ENCODE measurements around the gene CPEB3.
"Not testable (repeated sequence)": the region's sequence is repeated elsewhere in the genome, so short reads cannot be mapped to it uniquely, and the experiment has no call there.

The CPEB3 gene

GRCh38 chr10:92162541-92162940, 128.3 kb downstream of the CPEB3 start:
- Histone ChIP-seq H3K4me2 (ENCODE audit: low read length) (no peak overlapping the region), H3K9ac (ENCODE audit: low read depth, low read length) (no peak overlapping the region), H3K4me3 (ENCODE audit: low read length) (no peak overlapping the region), H3K9me3 (replicated peaks; ENCODE audit: low read length) (peaks cover 3% of the 10 kb centered on the region), H3K36me3 (ENCODE audit: insufficient read depth, low read length) (no peaks in the 10 kb centered on the region), H3K4me1 (ENCODE audit: control insufficient read depth, insufficient read depth, low read length) (no peaks in the 10 kb centered on the region), H3K27me3 (ENCODE audit: control insufficient read depth, insufficient read depth, low read length) (no peaks in the 10 kb centered on the region)

- no peaks in the 10 kb centered on the region for H3K27me3 ChIP-seq (ENCODE audit: control insufficient read depth, insufficient read depth, low read length)
- H3K4me2 ChIP-seq (ENCODE audit: low read length): no peak overlapping the region
- H3K9ac ChIP-seq (ENCODE audit: low read depth, low read length): no peak overlapping the region
- H3K36me3 ChIP-seq (ENCODE audit: insufficient read depth, low read length): no peaks in the 10 kb centered on the region
- no peak overlapping the region for H3K4me3 ChIP-seq (ENCODE audit: low read length)
- H3K4me1 ChIP-seq (ENCODE audit: control insufficient read depth, insufficient read depth, low read length): no peaks in the 10 kb centered on the region
- no peaks in the 10 kb centered on the region for H3K9me3 ChIP-seq (replicated peaks; ENCODE audit: low read length)
Observed at GRCh38 chr10:92156874-92157773, 133.8 kb downstream of the CPEB3 start.

GRCh38 chr10:92150823-92151222, 140.1 kb downstream of the CPEB3 start:
- H3K27me3 ChIP-seq (ENCODE audit: control insufficient read depth, insufficient read depth, low read length): no peaks in the 10 kb centered on the region
- peaks cover 5% of the 10 kb centered on the region for H3K4me1 ChIP-seq (ENCODE audit: control insufficient read depth, insufficient read depth, low read length)
- H3K9ac ChIP-seq (ENCODE audit: low read depth, low read length): no peak overlapping the region
- H3K4me2 ChIP-seq (ENCODE audit: low read length): no peak overlapping the region
- H3K4me3 ChIP-seq (ENCODE audit: low read length): no peak overlapping the region
- H3K36me3 ChIP-seq (ENCODE audit: insufficient read depth, low read length): no peaks in the 10 kb centered on the region
- H3K9me3 ChIP-seq (replicated peaks; ENCODE audit: low read length): no peaks in the 10 kb centered on the region

GRCh38 chr10:92149261-92149660, 141.6 kb downstream of the CPEB3 start:
- Histone ChIP-seq H3K9me3 (replicated peaks; ENCODE audit: low read length) (no peaks in the 10 kb centered on the region), H3K4me2 (ENCODE audit: low read length) (no peak overlapping the region), H3K9ac (ENCODE audit: low read depth, low read length) (no peak overlapping the region), H3K4me1 (ENCODE audit: control insufficient read depth, insufficient read depth, low read length) (peaks cover 6% of the 10 kb centered on the region), H3K36me3 (ENCODE audit: insufficient read depth, low read length) (no peaks in the 10 kb centered on the region), H3K4me3 (ENCODE audit: low read length) (no peak overlapping the region), H3K27me3 (ENCODE audit: control insufficient read depth, insufficient read depth, low read length) (no peaks in the 10 kb centered on the region)

- no peaks in the 10 kb centered on the region for H3K27me3 ChIP-seq (ENCODE audit: control insufficient read depth, insufficient read depth, low read length)
- no peaks in the 10 kb centered on the region for H3K9me3 ChIP-seq (replicated peaks; ENCODE audit: low read length)
- no peak overlapping the region for H3K9ac ChIP-seq (ENCODE audit: low read depth, low read length)
- H3K4me3 ChIP-seq (ENCODE audit: low read length): no peak overlapping the region
- H3K4me1 ChIP-seq (ENCODE audit: control insufficient read depth, insufficient read depth, low read length): peaks cover 17% of the 10 kb centered on the region
- H3K36me3 ChIP-seq (ENCODE audit: insufficient read depth, low read length): no peaks in the 10 kb centered on the region
- no peak overlapping the region for H3K4me2 ChIP-seq (ENCODE audit: low read length)
Observed at GRCh38 chr10:92146781-92147180, 144.1 kb downstream of the CPEB3 start.

GRCh38 chr10:92146107-92146506, 144.8 kb downstream of the CPEB3 start:
- H3K4me3 ChIP-seq (ENCODE audit: low read length): no peak overlapping the region
- no peaks in the 10 kb centered on the region for H3K36me3 ChIP-seq (ENCODE audit: insufficient read depth, low read length)
- H3K4me1 ChIP-seq (ENCODE audit: control insufficient read depth, insufficient read depth, low read length): peaks cover 17% of the 10 kb centered on the region
- no peaks in the 10 kb centered on the region for H3K27me3 ChIP-seq (ENCODE audit: control insufficient read depth, insufficient read depth, low read length)
- H3K9ac ChIP-seq (ENCODE audit: low read depth, low read length): no peak overlapping the region
- no peaks in the 10 kb centered on the region for H3K9me3 ChIP-seq (replicated peaks; ENCODE audit: low read length)
- H3K4me2 ChIP-seq (ENCODE audit: low read length): no peak overlapping the region

GRCh38 chr10:92142949-92143348, 147.9 kb downstream of the CPEB3 start:
- H3K36me3 ChIP-seq (ENCODE audit: insufficient read depth, low read length): no peaks in the 10 kb centered on the region
- no peaks in the 10 kb centered on the region for H3K9me3 ChIP-seq (replicated peaks; ENCODE audit: low read length)
- H3K4me3 ChIP-seq (ENCODE audit: low read length): no peak overlapping the region
- peaks cover 17% of the 10 kb centered on the region for H3K4me1 ChIP-seq (ENCODE audit: control insufficient read depth, insufficient read depth, low read length)
- H3K4me2 ChIP-seq (ENCODE audit: low read length): no peak overlapping the region
- no peak overlapping the region for H3K9ac ChIP-seq (ENCODE audit: low read depth, low read length)
- H3K27me3 ChIP-seq (ENCODE audit: control insufficient read depth, insufficient read depth, low read length): no peaks in the 10 kb centered on the region

- Histone ChIP-seq H3K9ac (ENCODE audit: low read depth, low read length) (no peak overlapping the region), H3K4me3 (ENCODE audit: low read length) (no peak overlapping the region), H3K9me3 (replicated peaks; ENCODE audit: low read length) (no peaks in the 10 kb centered on the region), H3K27me3 (ENCODE audit: control insufficient read depth, insufficient read depth, low read length) (no peaks in the 10 kb centered on the region), H3K4me1 (ENCODE audit: control insufficient read depth, insufficient read depth, low read length) (peaks cover 17% of the 10 kb centered on the region), H3K4me2 (ENCODE audit: low read length) (peak overlapping the region; percentile 40), H3K36me3 (ENCODE audit: insufficient read depth, low read length) (no peaks in the 10 kb centered on the region)
Observed at GRCh38 chr10:92142512-92142911, 148.4 kb downstream of the CPEB3 start.

- not testable (repeated sequence) for H3K36me3 ChIP-seq (ENCODE audit: insufficient read depth, low read length); H3K9ac ChIP-seq (ENCODE audit: low read depth, low read length); H3K4me3 ChIP-seq (ENCODE audit: low read length); H3K4me2 ChIP-seq (ENCODE audit: low read length); H3K27me3 ChIP-seq (ENCODE audit: control insufficient read depth, insufficient read depth, low read length); H3K9me3 ChIP-seq (replicated peaks; ENCODE audit: low read length)
- peaks cover 15% of the 10 kb centered on the region for H3K4me1 ChIP-seq (ENCODE audit: control insufficient read depth, insufficient read depth, low read length)
Observed at GRCh38 chr10:92141147-92141546, 149.7 kb downstream of the CPEB3 start.

GRCh38 chr10:92134049-92134448, 156.8 kb downstream of the CPEB3 start:
- H3K4me3 ChIP-seq (ENCODE audit: low read length): not testable (repeated sequence)

GRCh38 chr10:92131275-92131820, 159.5 kb downstream of the CPEB3 start:
- H3K4me3 ChIP-seq (ENCODE audit: low read length): no peak overlapping the region
- H3K9ac ChIP-seq (ENCODE audit: low read depth, low read length): no peak overlapping the region
- H3K36me3 ChIP-seq (ENCODE audit: insufficient read depth, low read length): no peaks in the 10 kb centered on the region
- no peaks in the 10 kb centered on the region for H3K27me3 ChIP-seq (ENCODE audit: control insufficient read depth, insufficient read depth, low read length)
- peaks cover 5% of the 10 kb centered on the region for H3K4me1 ChIP-seq (ENCODE audit: control insufficient read depth, insufficient read depth, low read length)
- H3K9me3 ChIP-seq (replicated peaks; ENCODE audit: low read length): no peaks in the 10 kb centered on the region
- H3K4me2 ChIP-seq (ENCODE audit: low read length): no peak overlapping the region

More at GRCh38 chr10:92134049-92134448, 156.8 kb downstream of the CPEB3 start:
- not testable (repeated sequence) for H3K9ac ChIP-seq (ENCODE audit: low read depth, low read length); H3K4me1 ChIP-seq (ENCODE audit: control insufficient read depth, insufficient read depth, low read length); H3K9me3 ChIP-seq (replicated peaks; ENCODE audit: low read length); H3K36me3 ChIP-seq (ENCODE audit: insufficient read depth, low read length); H3K4me2 ChIP-seq (ENCODE audit: low read length); H3K27me3 ChIP-seq (ENCODE audit: control insufficient read depth, insufficient read depth, low read length)

All from skeletal muscle satellite cell (primary cell).